Activated B cell treated with CpG ODN at 0.5 μM for 24 hours (primary cell): ENCODE data around the gene UXS1. TPM values are rescaled to one million over a fixed set of nuclear protein-coding genes. Genes with fewer than 3 reads are reported as not detected.

ENCODE experiments used
- ATAC-seq: fragments of 200-7000 bp; cut with Tn5 transposase; one replicate; pipeline ENCODE4 v1.10.0; 2021; ENCODE audit warnings: low read depth, mild to moderate bottlenecking, moderate library complexity
- CTCF ChIA-PET: fragments of 350-600 bp; sonication (Branson Sonifier 250); formaldehyde crosslinking; loops from one replicate; lab custom pipeline; 2021; ENCODE audit warnings: antibody characterized with exemption; lab: Charles Lee
- POLR2A ChIA-PET: fragments of 350-600 bp; sonication (Branson Sonifier 250); formaldehyde crosslinking; loops from one replicate; lab custom pipeline; 2021; ENCODE audit warnings: antibody characterized with exemption; lab: Charles Lee
- DNase-seq: peaks from one replicate; pipeline ENCODE4 v3.0.0; 2022
- H3K27ac Mint-ChIP-seq: one replicate; pipeline ENCODE4 v1.8.0; 2020; ENCODE audit warnings: mixed read lengths
- H3K27me3 Mint-ChIP-seq: one replicate; pipeline ENCODE4 v1.8.0; 2021; ENCODE audit warnings: mixed read lengths
- H3K36me3 Mint-ChIP-seq: one replicate; pipeline ENCODE4 v1.8.0; 2021; ENCODE audit warnings: low read depth, mixed read lengths
- H3K4me1 Mint-ChIP-seq: one replicate; pipeline ENCODE4 v1.8.0; 2021; ENCODE audit warnings: mixed read lengths
- H3K4me3 Mint-ChIP-seq: one replicate; pipeline ENCODE4 v1.8.0; 2020; ENCODE audit warnings: mild to moderate bottlenecking, mixed read lengths
- H3K9me3 Mint-ChIP-seq: one replicate; pipeline ENCODE4 v1.8.0; 2020; ENCODE audit warnings: mixed read lengths
- CTCF ChIP-seq: fragments of 200-600 bp; IDR thresholded peaks from one replicate; pipeline ENCODE4 v1.8.0; 2022; ENCODE audit warnings: antibody characterized with exemption, mild to moderate bottlenecking
- intact Hi-C: fragments of 100-400 bp; cut with micrococcal nuclease; formaldehyde crosslinking; loops from one replicate; pipeline ENCODE4 v1.15.1; 2024
- total RNA-seq: library from RNA; stranded (reverse); gene quantifications from 2 replicates; pipeline ENCODE4 v1.2.3, GENCODE V29; 2022

The UXS1 gene
- total RNA-seq, 1 donor from 2014 or later = 24.2 TPM

GRCh38 chr2:106144621-106145331, 49.3 kb downstream of the UXS1 start:
- intact Hi-C loops = no loop called here
- ATAC-seq = peak; percentile 31
- H3K4me1 Mint-ChIP-seq = peaks cover 39% of the 10 kb centered on the region

GRCh38 chr2:106143495-106144215, 50.4 kb downstream of the UXS1 start:
- Mint-ChIP-seq H3K4me1 (peaks cover 47% of the 10 kb centered on the region), H3K27me3 (no peaks in the 10 kb centered on the region), H3K27ac (no peak overlapping the region), H3K36me3 (peaks cover 48% of the 10 kb centered on the region), H3K4me3 (no peak overlapping the region), H3K9me3 (no peaks in the 10 kb centered on the region)
- POLR2A ChIA-PET = interaction anchor here (0.9 kb wide), 1 partner anchor 49 kb away, joined by 3 read pairs; no protein-coding TSS in a partner anchor
- intact Hi-C loops = no loop called here
- ATAC-seq (no peak), DNase-seq (no peak)
- CTCF ChIA-PET = no interaction called here
- no peak for TF ChIP-seq CTCF

More at GRCh38 chr2:106144621-106145331, 49.3 kb downstream of the UXS1 start:
- TF ChIP-seq CTCF = no peak
- ChIA-PET POLR2A (no interaction called here), CTCF (no interaction called here)
- no peak for DNase-seq
- no peaks in the 10 kb centered on the region for H3K27me3 Mint-ChIP-seq
- peak overlapping the region; percentile 31 for H3K27ac Mint-ChIP-seq
- H3K9me3 Mint-ChIP-seq = no peaks in the 10 kb centered on the region
- H3K36me3 Mint-ChIP-seq = peaks cover 50% of the 10 kb centered on the region
- peak overlapping the region; percentile 9 for H3K4me3 Mint-ChIP-seq

- no peak for TF ChIP-seq CTCF
- Mint-ChIP-seq H3K27me3 (no peaks in the 10 kb centered on the region), H3K9me3 (no peaks in the 10 kb centered on the region), H3K4me1 (peaks cover 46% of the 10 kb centered on the region), H3K4me3 (no peak overlapping the region), H3K36me3 (peaks cover 58% of the 10 kb centered on the region), H3K27ac (no peak overlapping the region)
- no peak for ATAC-seq
- DNase-seq = no peak
- CTCF ChIA-PET = no interaction called here
- intact Hi-C loops = no loop called here
- POLR2A ChIA-PET = interaction anchor here (0.9 kb wide), 1 partner anchor 50 kb away, joined by 3 read pairs; no protein-coding TSS in a partner anchor
These were observed 51.4 kb downstream of the UXS1 start for GRCh38 chr2:106142683-106143082.

- Mint-ChIP-seq H3K4me1 (peaks cover 36% of the 10 kb centered on the region), H3K36me3 (peaks cover 61% of the 10 kb centered on the region), H3K27me3 (no peaks in the 10 kb centered on the region), H3K9me3 (no peaks in the 10 kb centered on the region), H3K4me3 (no peak overlapping the region), H3K27ac (no peak overlapping the region)
- no peak for DNase-seq
- ATAC-seq = no peak
- intact Hi-C loops = no loop called here
- CTCF ChIA-PET = no interaction called here
- POLR2A ChIA-PET = no interaction called here
- no peak for TF ChIP-seq CTCF
These were observed 53.2 kb downstream of the UXS1 start for GRCh38 chr2:106140913-106141312.

- TF ChIP-seq CTCF = no peak
- ATAC-seq (no peak), DNase-seq (no peak)
- H3K4me1 Mint-ChIP-seq = peaks cover 36% of the 10 kb centered on the region
- H3K9me3 Mint-ChIP-seq = no peaks in the 10 kb centered on the region
- intact Hi-C loops = no loop called here
- H3K36me3 Mint-ChIP-seq = peaks cover 58% of the 10 kb centered on the region
- no peak overlapping the region for H3K27ac Mint-ChIP-seq
- no peak overlapping the region for H3K4me3 Mint-ChIP-seq
- no peaks in the 10 kb centered on the region for H3K27me3 Mint-ChIP-seq
- CTCF ChIA-PET = interaction anchor here (1.3 kb wide), 1 partner anchor 18 kb away, joined by 3 read pairs; no protein-coding TSS in a partner anchor
- POLR2A ChIA-PET = interaction anchor here (1.0 kb wide), 1 partner anchor 20 kb away, joined by 3 read pairs; no protein-coding TSS in a partner anchor
These were observed 54.0 kb downstream of the UXS1 start for GRCh38 chr2:106140113-106140512.
